Ectodermal cell (in vitro differentiated cells): ENCODE results near the gene TCF4.

Experiments used
- H3K27ac ChIP-seq: 2 replicates; pipeline ENCODE4 v1.7.0; 2013; ENCODE audit warnings: mild to moderate bottlenecking, low read depth, low read length; ENCODE audit not compliant: insufficient read depth, poor library complexity, severe bottlenecking
- H3K27me3 ChIP-seq: 2 replicates; pipeline ENCODE4 v1.7.0; 2013; ENCODE audit warnings: mild to moderate bottlenecking, low read length; ENCODE audit not compliant: insufficient read depth, control insufficient read depth, poor library complexity, severe bottlenecking
- H3K36me3 ChIP-seq: one replicate; pipeline ENCODE4 v1.7.0; 2013; ENCODE audit warnings: low read length; ENCODE audit not compliant: control insufficient read depth, insufficient read depth
- H3K4me1 ChIP-seq: one replicate; pipeline ENCODE4 v1.7.0; 2013; ENCODE audit warnings: low read length; ENCODE audit not compliant: control insufficient read depth, insufficient read depth
- H3K4me3 ChIP-seq: 2 replicates; pipeline ENCODE4 v1.7.0; 2013; ENCODE audit warnings: low read depth, low read length, control low read depth; ENCODE audit not compliant: insufficient read depth
- H3K9me3 ChIP-seq: 2 replicates; pipeline ENCODE4 v1.7.0; 2013; ENCODE audit warnings: mild to moderate bottlenecking, low read length, moderate library complexity; ENCODE audit not compliant: control insufficient read depth
- WGBS, 2 experiments: methylation state at CpG; one replicate each; pipeline ENCODE4 v1.1.7; 2013; ENCODE audit warnings: missing lambda C conversion rate in 2 of 2; 5-methylcytosine and 5-hydroxymethylcytosine counted together

The TCF4 gene

GRCh38 chr18:55369346-55369745 is 218.6 kb downstream of the TCF4 start:
- no peaks in the 10 kb centered on the region for H3K9me3 ChIP-seq
- 90 to 94% methylated on average over 1 to 2 of the region's 2 CpGs for WGBS, 2 experiments
- no peak overlapping the region for H3K4me3 ChIP-seq
- no peaks in the 10 kb centered on the region for H3K36me3 ChIP-seq
- H3K27me3 ChIP-seq = no peaks in the 10 kb centered on the region
- H3K27ac ChIP-seq = no peak overlapping the region
- no peaks in the 10 kb centered on the region for H3K4me1 ChIP-seq

- WGBS, 2 experiments = 75 to 84% methylated on average over 2 of the region's 2 CpGs
- Histone ChIP-seq H3K4me3 (no peak overlapping the region), H3K9me3 (no peaks in the 10 kb centered on the region), H3K27me3 (no peaks in the 10 kb centered on the region), H3K27ac (no peak overlapping the region), H3K4me1 (no peaks in the 10 kb centered on the region), H3K36me3 (no peaks in the 10 kb centered on the region)
Observed at GRCh38 chr18:55365342-55365741, 222.7 kb downstream of the TCF4 start.

GRCh38 chr18:55362303-55362702 is 225.7 kb downstream of the TCF4 start:
- H3K4me3 ChIP-seq = no peak overlapping the region
- no peaks in the 10 kb centered on the region for H3K36me3 ChIP-seq
- H3K27me3 ChIP-seq = no peaks in the 10 kb centered on the region
- H3K27ac ChIP-seq = no peak overlapping the region
- H3K4me1 ChIP-seq = no peaks in the 10 kb centered on the region
- 88 to 92% methylated on average over 3 of the region's 3 CpGs for WGBS, 2 experiments
- H3K9me3 ChIP-seq = no peaks in the 10 kb centered on the region

- WGBS, 2 experiments = 92 to 96% methylated on average over 3 of the region's 3 CpGs
- no peak overlapping the region for H3K4me3 ChIP-seq
- H3K36me3 ChIP-seq = no peaks in the 10 kb centered on the region
- H3K4me1 ChIP-seq = no peaks in the 10 kb centered on the region
- no peaks in the 10 kb centered on the region for H3K27me3 ChIP-seq
- H3K27ac ChIP-seq = no peak overlapping the region
- no peaks in the 10 kb centered on the region for H3K9me3 ChIP-seq
Observed at GRCh38 chr18:55361492-55362250, 226.3 kb downstream of the TCF4 start.

DNA sequence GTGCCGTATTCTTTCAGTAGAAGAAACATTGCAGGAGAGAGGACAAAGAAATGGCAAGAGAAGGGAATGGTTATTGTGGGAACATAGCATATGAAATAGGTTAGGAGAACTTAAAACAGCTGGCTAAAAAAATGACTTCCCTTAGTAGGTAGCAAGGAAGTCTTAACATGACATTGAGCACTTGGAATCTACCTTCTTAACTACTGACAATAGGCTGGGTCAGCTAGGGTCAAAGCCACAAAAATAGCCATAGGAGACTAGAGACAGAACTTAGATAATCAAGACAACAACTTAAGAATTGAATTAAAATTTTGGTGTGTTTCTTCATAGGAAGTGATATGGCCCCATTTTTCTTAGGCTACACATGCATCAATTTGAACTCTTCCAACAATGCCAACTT is 227.9 kb downstream of the TCF4 start:
- no peaks in the 10 kb centered on the region for H3K4me1 ChIP-seq
- no peaks in the 10 kb centered on the region for H3K27me3 ChIP-seq
- H3K4me3 ChIP-seq = no peak overlapping the region
- H3K36me3 ChIP-seq = no peaks in the 10 kb centered on the region
- no peak overlapping the region for H3K27ac ChIP-seq
- 84 to 93% methylated on average over 1 of the region's 1 CpG for WGBS, 2 experiments
- no peaks in the 10 kb centered on the region for H3K9me3 ChIP-seq

- H3K4me1 ChIP-seq = peaks cover 22% of the 10 kb centered on the region
- no peaks in the 10 kb centered on the region for H3K27me3 ChIP-seq
- WGBS, 2 experiments = no CpG with 5 or more reads among the region's 3 CpGs
Observed at GRCh38 chr18:55356815-55357214, 231.2 kb downstream of the TCF4 start.

DNA sequence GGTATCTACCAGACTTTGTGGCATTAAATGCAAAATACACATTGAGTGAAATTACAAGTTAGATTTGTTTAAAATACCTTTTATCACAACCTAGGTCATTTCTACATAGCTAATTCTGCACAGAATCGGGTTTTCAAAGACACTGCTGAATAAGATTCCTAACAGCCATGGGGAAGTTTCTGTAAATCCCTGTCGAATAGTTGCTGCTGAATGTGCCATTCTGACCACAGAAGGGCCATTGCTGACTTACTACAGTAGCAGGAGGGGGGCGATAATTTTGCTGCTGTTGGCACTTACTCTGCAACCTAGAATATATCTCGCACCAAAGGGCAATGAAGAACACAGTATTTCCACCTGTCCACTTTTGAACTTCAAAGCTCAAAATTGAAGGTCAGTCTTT is 232.8 kb downstream of the TCF4 start:
- WGBS, 2 experiments = 83 to 86% methylated on average over 4 of the region's 4 CpGs
- no peaks in the 10 kb centered on the region for H3K27me3 ChIP-seq
- no peak overlapping the region for H3K27ac ChIP-seq
- H3K9me3 ChIP-seq = no peaks in the 10 kb centered on the region
- H3K4me3 ChIP-seq = no peak overlapping the region
- H3K4me1 ChIP-seq = peaks cover 34% of the 10 kb centered on the region
- H3K36me3 ChIP-seq = no peaks in the 10 kb centered on the region

More at GRCh38 chr18:55356815-55357214, 231.2 kb downstream of the TCF4 start:
- no peaks in the 10 kb centered on the region for H3K36me3 ChIP-seq
- H3K27ac ChIP-seq = no peak overlapping the region
- H3K9me3 ChIP-seq = no peaks in the 10 kb centered on the region
- no peak overlapping the region for H3K4me3 ChIP-seq

DNA sequence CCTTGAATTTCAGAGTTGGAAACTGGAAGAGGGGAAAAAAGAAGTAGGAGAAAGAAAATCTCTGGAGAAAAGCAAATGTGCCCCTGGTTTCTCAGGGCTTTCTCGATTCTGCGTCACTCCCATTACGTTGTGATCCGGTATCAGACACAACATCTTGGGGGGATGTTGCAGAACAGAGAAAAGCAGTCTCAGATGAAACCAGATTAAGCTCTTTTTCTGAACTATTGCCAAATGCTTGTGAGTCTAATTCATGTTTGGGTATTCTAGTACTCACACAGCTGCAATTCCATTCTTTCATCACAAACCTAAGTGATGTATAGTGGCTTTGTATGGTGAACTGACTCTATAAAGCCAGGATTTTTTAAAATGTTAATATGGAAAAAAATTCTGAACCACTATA is 233.2 kb downstream of the TCF4 start:
- H3K4me1 ChIP-seq = peaks cover 34% of the 10 kb centered on the region
- no peaks in the 10 kb centered on the region for H3K36me3 ChIP-seq
- WGBS, 2 experiments = 86 to 91% methylated on average over 4 of the region's 4 CpGs
- no peak overlapping the region for H3K4me3 ChIP-seq
- H3K27me3 ChIP-seq = no peaks in the 10 kb centered on the region
- H3K9me3 ChIP-seq = no peaks in the 10 kb centered on the region
- no peak overlapping the region for H3K27ac ChIP-seq

DNA sequence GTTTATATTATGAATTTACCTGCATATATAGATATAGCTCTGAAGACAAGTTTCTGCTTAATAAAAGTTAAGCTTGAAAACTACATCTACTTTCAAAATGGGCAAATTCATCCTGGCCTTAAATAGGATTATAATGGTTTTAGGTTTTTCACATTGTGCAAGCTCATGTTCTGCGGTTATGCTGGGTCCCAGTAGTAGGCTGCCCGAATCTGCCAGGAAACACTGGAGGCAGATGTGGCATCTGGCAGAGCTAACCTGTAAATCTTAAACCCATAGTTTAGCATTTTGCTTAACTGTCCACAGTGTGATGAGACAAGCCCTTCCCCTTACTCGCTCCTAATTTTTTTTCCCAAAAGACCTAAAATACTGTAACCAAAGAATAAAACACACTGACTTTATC is 234.2 kb downstream of the TCF4 start:
- Histone ChIP-seq H3K4me1 (peaks cover 34% of the 10 kb centered on the region), H3K9me3 (no peaks in the 10 kb centered on the region), H3K27me3 (no peaks in the 10 kb centered on the region), H3K36me3 (no peaks in the 10 kb centered on the region), H3K27ac (no peak overlapping the region), H3K4me3 (no peak overlapping the region)
- WGBS, 2 experiments = 75 to 87% methylated on average over 3 of the region's 3 CpGs

DNA sequence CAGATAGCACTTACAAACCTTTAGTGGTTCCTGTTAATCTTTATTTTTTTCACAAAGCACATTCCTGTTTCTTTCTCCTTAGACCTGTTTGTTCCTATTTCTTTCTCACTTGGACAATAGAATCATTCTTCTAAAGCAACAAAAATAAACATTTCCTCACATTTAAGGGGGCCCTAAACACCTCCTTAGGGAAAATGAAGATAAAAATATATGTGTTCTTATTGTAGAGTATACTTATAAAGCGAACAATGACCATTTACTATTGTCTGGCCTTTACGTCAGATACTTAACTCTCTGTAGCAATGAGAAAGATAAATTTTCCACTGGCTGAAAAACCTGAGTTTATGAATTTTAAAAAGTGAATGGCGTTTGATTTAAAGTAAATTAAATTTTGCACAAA is 234.6 kb downstream of the TCF4 start:
- Histone ChIP-seq H3K36me3 (no peaks in the 10 kb centered on the region), H3K4me3 (no peak overlapping the region), H3K4me1 (peaks cover 34% of the 10 kb centered on the region), H3K27me3 (no peaks in the 10 kb centered on the region), H3K27ac (no peak overlapping the region), H3K9me3 (no peaks in the 10 kb centered on the region)
- WGBS, 2 experiments = 95 to 98% methylated on average over 2 to 3 of the region's 3 CpGs
